ENCODE measurements around the gene TNIK.
"Not testable (repeated sequence)": the region's sequence is repeated elsewhere in the genome, so short reads cannot be mapped to it uniquely, and the experiment has no call there.

Gene TNIK

GRCh38 chr3:171126478-171127209 lies 333.6 kb downstream of the TNIK start:
- DNase-seq (ENCODE audit: low read depth), result no peak

DNA sequence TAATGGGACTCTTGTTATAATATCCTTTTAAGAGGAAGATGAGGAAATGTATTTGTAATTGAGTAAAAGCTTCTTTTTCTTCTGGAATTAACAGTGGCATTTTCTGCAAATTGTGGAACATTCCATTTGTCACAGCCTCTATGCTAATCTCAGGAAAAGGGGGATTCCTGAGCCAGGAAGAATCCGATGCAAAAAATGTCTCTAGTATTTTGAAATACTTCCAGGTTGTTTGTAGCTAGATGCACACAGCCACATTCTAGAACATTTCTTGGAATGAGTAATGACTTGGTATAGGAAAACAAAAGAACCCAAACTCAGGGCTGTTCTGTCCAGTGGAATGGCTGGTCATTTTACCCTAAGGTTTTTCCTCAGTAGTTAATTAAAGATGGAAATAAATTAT lies 335.2 kb downstream of the TNIK start:
- no peak for DNase-seq (ENCODE audit: low read depth)

DNA sequence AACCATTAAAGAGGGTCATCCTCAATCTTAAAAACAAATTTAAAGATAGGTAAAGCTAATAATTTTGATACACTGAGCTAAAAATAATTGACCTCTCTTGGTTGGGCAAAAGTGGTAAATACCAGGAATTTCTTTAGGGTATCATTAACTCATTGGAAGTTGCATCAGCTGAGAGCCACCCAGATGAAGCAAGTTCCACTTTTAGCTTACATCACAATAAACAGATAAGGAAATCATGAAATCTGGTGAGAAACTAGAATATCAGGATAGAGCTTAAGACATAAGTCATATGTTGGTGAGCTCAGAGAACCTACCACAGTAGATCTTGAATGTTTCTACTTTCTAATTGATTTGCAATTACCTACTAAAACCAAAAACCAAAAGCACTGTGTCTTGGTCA lies 336.3 kb downstream of the TNIK start:
- DNase-seq (ENCODE audit: low read depth), result no peak

GRCh38 chr3:171122861-171123260 lies 337.3 kb downstream of the TNIK start:
- no peak for DNase-seq (ENCODE audit: low read depth)

GRCh38 chr3:171122240-171122639 lies 338.0 kb downstream of the TNIK start:
- no peak for DNase-seq (ENCODE audit: low read depth)

- DNase-seq (ENCODE audit: low read depth), result no peak
Measured at GRCh38 chr3:171121801-171122200, 338.4 kb downstream of the TNIK start.

GRCh38 chr3:171119402-171119801 lies 340.8 kb downstream of the TNIK start:
- DNase-seq (ENCODE audit: low read depth), result not testable (repeated sequence)

DNA sequence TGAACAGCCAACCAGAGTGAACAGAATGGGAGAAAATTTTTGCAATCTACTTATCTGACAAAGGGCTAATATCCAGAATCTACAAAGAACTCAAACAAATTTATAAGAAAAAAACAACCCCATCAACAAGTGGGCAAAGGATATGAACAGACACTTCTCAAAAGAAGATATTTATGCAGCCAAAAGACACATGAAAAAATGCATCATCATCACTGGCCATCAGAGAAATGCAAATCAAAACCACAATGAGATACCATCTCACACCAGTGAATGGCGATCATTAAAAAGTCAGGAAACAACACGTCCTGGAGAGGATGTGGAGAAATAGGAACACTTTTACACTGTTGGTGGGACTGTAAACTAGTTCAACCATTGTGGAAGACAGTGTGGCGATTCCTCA lies 341.2 kb downstream of the TNIK start:
- DNase-seq (ENCODE audit: low read depth), result not testable (repeated sequence)

GRCh38 chr3:171116824-171117395 lies 343.3 kb downstream of the TNIK start:
- no peak for DNase-seq (ENCODE audit: low read depth)

DNA sequence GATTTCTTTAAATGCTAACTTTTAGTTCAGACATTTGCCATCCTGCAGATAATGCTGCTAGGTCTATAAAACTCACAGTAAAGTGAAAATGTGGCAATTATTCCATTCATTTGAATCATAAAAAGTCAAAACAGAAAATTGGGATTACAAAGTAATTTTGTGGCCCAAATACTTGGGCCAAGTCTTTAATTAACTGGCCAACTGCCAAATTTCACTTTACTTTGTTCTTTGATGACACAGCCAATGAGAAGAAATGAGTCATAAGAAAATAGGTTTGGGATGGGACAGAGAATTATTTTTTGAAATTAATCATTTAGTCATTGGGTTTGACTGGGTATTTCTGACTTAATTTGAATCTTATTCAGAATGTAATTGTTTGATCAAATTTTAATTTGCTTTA lies 343.8 kb downstream of the TNIK start:
- no peak for DNase-seq (ENCODE audit: low read depth)

DNA sequence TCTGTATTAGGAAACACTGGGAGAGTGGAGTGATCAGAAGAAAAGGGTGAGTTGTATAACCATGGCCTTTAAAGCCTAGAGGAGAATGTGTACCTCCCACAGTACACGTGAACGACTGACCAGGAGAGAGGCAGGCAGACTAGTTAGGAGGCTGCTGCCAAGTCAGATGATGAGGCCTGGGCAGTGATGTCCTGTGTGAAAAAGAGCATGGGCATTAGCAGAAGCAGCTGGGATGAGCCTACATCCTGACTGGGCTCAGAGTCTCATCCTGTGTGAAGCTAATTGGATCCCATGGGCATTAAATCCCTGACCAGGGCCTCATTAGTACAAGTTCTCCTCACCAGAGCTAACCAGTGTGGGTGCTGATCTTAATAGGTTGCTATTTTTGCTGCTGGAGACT lies 344.5 kb downstream of the TNIK start:
- DNase-seq (ENCODE audit: low read depth), result no peak

DNA sequence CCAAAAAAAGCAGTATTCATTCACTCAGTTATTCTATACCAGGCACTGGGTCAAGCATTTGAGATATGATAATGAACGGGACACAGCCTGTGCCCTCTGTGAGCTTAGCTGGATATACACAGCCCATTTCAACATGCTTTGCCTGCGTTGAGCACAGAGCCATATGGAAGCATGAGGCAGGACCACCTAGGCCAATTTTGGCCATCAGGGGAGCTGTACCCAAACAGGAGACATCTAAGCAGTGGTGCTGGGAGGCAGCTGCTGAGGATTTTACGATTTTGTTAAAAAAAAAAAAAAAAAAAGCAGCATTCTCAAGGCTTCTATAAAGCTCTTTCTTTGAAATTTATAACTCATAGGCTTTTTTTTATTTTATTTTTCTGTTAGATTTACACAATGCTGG lies 346.5 kb downstream of the TNIK start:
- no peak for DNase-seq (ENCODE audit: low read depth)

GRCh38 chr3:171110715-171111114 lies 349.5 kb downstream of the TNIK start:
- no peak for DNase-seq (ENCODE audit: low read depth)

DNA sequence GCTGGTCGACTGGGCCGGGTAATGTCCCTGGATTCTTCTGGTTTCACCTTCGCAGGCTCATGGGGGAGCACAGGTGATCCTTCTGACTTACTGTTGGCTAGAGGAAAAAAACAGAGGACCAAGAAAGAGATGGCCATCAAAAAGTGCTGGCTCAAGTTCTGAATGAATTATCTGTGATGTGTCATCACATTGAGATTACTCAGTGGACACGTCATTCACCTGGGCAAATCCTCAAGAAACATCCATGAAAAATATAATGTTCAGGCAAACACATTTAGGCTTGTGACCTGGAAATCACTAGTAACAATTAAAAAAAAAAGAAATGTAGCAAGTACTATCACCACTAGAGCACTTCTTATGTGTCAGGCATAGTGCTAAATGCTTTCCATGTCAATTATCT lies 352.1 kb downstream of the TNIK start:
- DNase-seq (ENCODE audit: low read depth), result no peak

- DNase-seq (ENCODE audit: low read depth), result no peak
Measured at GRCh38 chr3:171103185-171103584, 357.0 kb downstream of the TNIK start.

DNA sequence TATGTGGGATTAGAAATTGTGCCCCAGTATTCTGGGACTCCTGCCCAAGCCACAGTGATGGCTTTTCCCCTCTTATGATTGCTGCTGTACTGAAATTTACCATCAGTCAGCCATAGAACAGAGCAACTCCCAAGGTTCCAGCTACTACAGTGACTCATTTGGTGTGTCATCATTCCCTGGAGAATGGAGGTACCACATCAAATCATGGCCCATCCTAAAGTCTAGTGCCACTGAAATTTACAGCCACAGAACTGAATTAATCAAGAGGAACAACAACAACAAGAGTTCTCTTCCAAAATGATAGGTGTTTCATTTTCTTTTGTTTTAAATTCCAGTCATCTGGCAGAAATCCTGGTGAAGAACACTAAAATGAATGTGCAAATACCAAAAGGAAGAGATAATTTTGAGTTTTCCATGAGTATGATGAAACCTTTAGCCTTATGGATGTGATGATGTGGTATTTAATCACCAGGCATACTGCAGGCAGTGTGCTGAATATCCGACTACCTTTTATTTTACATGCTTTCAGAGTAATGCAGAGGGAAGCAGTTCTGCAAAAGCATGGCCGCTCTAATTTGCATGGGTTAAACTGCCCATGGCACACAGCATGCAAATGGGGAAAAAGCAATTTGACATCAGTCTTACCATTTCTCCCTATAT lies 358.1 kb downstream of the TNIK start:
- DNase-seq (ENCODE audit: low read depth), result no peak

DNA sequence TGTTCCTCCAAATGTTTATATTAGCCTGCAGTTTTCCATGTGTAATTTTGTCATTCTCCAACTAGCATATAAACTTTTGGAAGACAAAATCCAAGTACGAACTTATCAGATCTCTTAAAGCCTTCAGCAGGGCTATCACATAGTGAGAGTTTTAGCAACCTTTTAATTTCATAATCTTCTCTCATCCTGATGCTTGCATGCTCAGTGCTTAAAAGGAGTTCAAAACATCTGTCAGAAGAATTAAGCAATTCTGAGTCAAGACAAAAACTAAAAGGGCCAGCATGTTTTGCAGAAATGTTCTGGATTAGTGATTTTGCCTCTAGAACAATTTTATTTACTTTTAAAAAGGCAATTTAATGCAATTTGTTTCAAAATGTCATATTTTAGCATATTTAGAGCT lies 360.3 kb downstream of the TNIK start:
- DNase-seq (ENCODE audit: low read depth), result no peak

DNA sequence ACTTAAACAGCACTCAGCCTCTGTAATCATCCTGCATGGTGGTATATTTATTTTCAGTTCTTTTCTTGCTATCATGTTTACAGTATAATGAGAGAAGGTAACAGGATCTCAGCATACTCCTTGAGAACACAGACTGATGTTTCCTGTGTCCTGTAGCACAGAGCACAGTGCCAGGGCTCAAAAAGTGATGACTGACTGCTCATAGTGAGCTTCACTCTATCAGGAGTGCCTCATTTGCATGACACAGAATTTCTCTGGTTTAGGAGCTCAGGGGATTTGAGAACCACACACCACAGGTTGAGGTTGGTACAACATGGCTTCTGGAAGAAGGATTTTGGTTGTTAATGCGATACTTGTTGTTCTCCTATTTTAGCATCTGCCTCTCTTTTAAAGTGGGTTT lies 365.1 kb downstream of the TNIK start:
- no peak for DNase-seq (ENCODE audit: low read depth)

- DNase-seq (ENCODE audit: low read depth), result no peak
Measured at GRCh38 chr3:171094411-171094810, 365.8 kb downstream of the TNIK start.

- DNase-seq (ENCODE audit: low read depth), result no peak
Measured at GRCh38 chr3:171093462-171093861, 366.7 kb downstream of the TNIK start.

DNA sequence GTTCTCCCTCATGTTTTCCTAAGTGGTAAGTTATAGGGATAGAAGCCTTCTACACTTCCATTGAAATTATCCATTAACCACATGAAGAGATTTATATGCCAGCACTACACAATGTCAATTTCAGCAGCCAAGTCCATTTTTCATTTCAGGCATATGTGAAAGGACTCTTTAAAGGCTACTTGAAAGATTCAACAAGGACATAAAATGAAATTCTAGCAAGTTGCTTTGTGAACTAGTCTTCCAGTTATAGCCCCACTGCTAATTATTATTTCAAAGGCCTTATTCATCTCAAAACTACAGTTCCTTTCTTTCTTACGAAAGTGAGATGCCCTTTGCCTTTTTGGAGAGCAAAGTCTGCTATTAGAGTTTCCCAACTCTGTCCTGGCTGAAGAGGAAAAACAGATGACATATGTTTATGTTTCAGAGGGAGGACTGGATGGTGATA lies 367.7 kb downstream of the TNIK start:
- no peak for DNase-seq (ENCODE audit: low read depth)

- DNase-seq (ENCODE audit: low read depth), result no peak
Measured at GRCh38 chr3:171090321-171090720, 369.9 kb downstream of the TNIK start.

DNA sequence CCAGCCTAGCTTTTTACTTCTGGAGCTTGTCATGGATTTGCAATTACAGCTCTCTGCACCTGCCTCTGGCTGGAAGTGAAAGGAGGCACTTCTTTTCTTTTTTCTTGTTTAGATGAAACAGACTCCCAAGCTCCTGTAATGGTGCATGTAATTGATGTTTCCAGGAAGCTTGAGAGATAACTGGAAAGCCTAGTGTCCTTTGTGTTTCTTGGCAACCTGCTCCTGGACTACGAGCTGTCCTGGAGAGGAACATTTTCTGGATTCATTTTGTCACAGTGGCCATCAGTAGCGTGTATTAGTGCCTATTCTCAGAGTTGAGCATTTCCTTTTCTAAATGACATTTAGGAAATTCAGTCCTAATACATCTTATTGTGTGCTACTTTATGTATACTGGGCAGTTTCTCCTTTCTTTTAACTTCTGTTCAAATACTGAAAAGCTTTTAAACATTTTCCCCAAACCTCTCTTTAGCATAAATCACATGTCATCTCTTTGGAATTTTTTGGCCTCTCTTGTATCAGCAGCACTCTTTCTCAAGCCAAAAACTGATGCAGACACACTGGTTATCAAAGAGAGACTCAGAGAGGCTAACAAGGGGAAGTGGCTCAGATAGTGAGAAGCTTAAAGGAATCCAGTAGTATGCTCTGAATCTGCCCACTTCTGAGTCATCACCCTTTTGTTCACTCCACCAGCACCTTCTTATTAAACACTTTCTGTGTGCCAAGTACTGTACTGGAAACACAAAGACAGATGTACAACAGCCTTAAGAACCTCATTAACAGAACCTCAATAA lies 371.0 kb downstream of the TNIK start:
- no peak for DNase-seq (ENCODE audit: low read depth)
